Activated T-helper 9 cell treated with anti-CD3 and anti-CD28 coated beads, Interleukin-2, amount 50 U/mL, for 16 hours (primary cell): ENCODE results near the gene OSER1.
"Not testable (repeated sequence)": the region's sequence is repeated elsewhere in the genome, so short reads cannot be mapped to it uniquely, and the experiment has no call there.

Experiments
- DNase-seq: peaks from one replicate; pipeline ENCODE4 v3.0.0-alpha.2; 2020; ENCODE audit warnings: low read depth

The OSER1 gene

GRCh38 chr20:44210406-44211176 is at the start of gene OSER1:
Gene OSER1 (minus strand): TSS chr20:44210771. CDS start chr20:44206957, 3,814 bp downstream.
- DNase-seq: peak; percentile 97

- DNase-seq: no peak
Measured at GRCh38 chr20:44258226-44258890, 47.8 kb upstream of the OSER1 start.

GRCh38 chr20:44256961-44257360 is 46.4 kb upstream of the OSER1 start:
- no peak for DNase-seq

- DNase-seq: no peak
Measured at GRCh38 chr20:44255942-44256341, 45.4 kb upstream of the OSER1 start.

- DNase-seq: no peak
Measured at GRCh38 chr20:44254073-44254472, 43.5 kb upstream of the OSER1 start.

- no peak for DNase-seq
Measured at GRCh38 chr20:44253528-44253927, 43.0 kb upstream of the OSER1 start.

GRCh38 chr20:44251284-44251683 is 40.7 kb upstream of the OSER1 start:
- no peak for DNase-seq

GRCh38 chr20:44248410-44248759 is 37.8 kb upstream of the OSER1 start:
- no peak for DNase-seq

- no peak for DNase-seq
Measured at GRCh38 chr20:44247586-44248409, 37.2 kb upstream of the OSER1 start.

- no peak for DNase-seq
Measured at GRCh38 chr20:44247131-44247571, 36.6 kb upstream of the OSER1 start, which contains the start of gene GDAP1L1. Gene GDAP1L1 (plus strand): TSS chr20:44247308. CDS start chr20:44247335, 27 bp downstream.

GRCh38 chr20:44245977-44246376 is 35.4 kb upstream of the OSER1 start:
- no peak for DNase-seq

- no peak for DNase-seq
Measured at GRCh38 chr20:44241796-44242195, 31.2 kb upstream of the OSER1 start.

GRCh38 chr20:44236840-44237239 is 26.3 kb upstream of the OSER1 start:
- not testable (repeated sequence) for DNase-seq

GRCh38 chr20:44235702-44236101 is 25.1 kb upstream of the OSER1 start:
- DNase-seq: no peak

GRCh38 chr20:44234566-44235317 is 24.2 kb upstream of the OSER1 start:
- DNase-seq: no peak

- no peak for DNase-seq
Measured at GRCh38 chr20:44233436-44234016, 23.0 kb upstream of the OSER1 start.

- DNase-seq: not testable (repeated sequence)
Measured at GRCh38 chr20:44232469-44232856, 21.9 kb upstream of the OSER1 start.

GRCh38 chr20:44231713-44232468 is 21.3 kb upstream of the OSER1 start:
- DNase-seq: no peak

- DNase-seq: no peak
Measured at GRCh38 chr20:44231193-44231592, 20.6 kb upstream of the OSER1 start.

GRCh38 chr20:44228465-44229258 is 18.1 kb upstream of the OSER1 start:
- DNase-seq: no peak
